K562 (cell line): ENCODE measurements around the gene SPATA21. TPM values are rescaled to one million over a fixed set of nuclear protein-coding genes. Genes with fewer than 3 reads are reported as not detected.

Experiments
- ASH1L ChIP-seq: fragments of 450-650 bp; IDR thresholded peaks from 2 replicates; pipeline ENCODE4 v1.6.1; 2018; ENCODE audit warnings: borderline replicate concordance, mild to moderate bottlenecking, low read depth; ENCODE audit not compliant: partially characterized antibody
- CGGBP1 ChIP-seq: fragments of 250-450 bp; sonication (Bioruptor Pico); IDR thresholded peaks from 2 replicates; pipeline ENCODE4 v1.9.0; 2021; ENCODE audit warnings: mild to moderate bottlenecking
- ELF1 ChIP-seq: fragments of 200-800 bp; sonication (Bioruptor generic); IDR thresholded peaks from 2 replicates; pipeline ENCODE4 v1.6.1; 2016; ENCODE audit warnings: missing genetic modification characterization, missing compliant biosample characterization
- ESRRB ChIP-seq: fragments of 250-450 bp; sonication (Bioruptor Pico); IDR thresholded peaks from 2 replicates; pipeline ENCODE4 v1.5.0; 2020; ENCODE audit warnings: mild to moderate bottlenecking, moderate library complexity, borderline replicate concordance
- FOXM1 ChIP-seq, 2 experiments: fragments of 450-650 bp in 1 of 2; sonication (generic) in 1 of 2; formaldehyde crosslinking in 1 of 2; IDR thresholded peaks; 2 replicates each; pipeline versions ENCODE4 v1.6.1 to v1.9.0; 2017 to 2022; ENCODE audit warnings: low read depth in 2 of 2, mild to moderate bottlenecking in 2 of 2, missing genetic modification reagents in 1 of 2, moderate library complexity in 1 of 2
- FOXP1 ChIP-seq: sonication (generic); formaldehyde crosslinking; IDR thresholded peaks from 2 replicates; pipeline ENCODE4 v1.8.0; 2022; ENCODE audit warnings: mild to moderate bottlenecking, missing genetic modification reagents
- HNRNPH1 ChIP-seq: fragments of 200-400 bp; formaldehyde crosslinking; optimal IDR thresholded peaks from 2 replicates; pipeline ENCODE3; 2017; ENCODE audit warnings: low read depth, mild to moderate bottlenecking, low read length, moderate library complexity
- KDM2B ChIP-seq: fragments of 250-450 bp; sonication (Bioruptor Pico); IDR thresholded peaks from 2 replicates; pipeline ENCODE4 v1.8.0; 2021; ENCODE audit warnings: mild to moderate bottlenecking, moderate library complexity
- MBD1 ChIP-seq: fragments of 250-450 bp; sonication (Bioruptor Pico); IDR thresholded peaks from 2 replicates; pipeline ENCODE4 v1.8.0; 2022; ENCODE audit warnings: inconsistent platforms
- MTA2 ChIP-seq: fragments of 450-650 bp; IDR thresholded peaks from 2 replicates; pipeline ENCODE4 v1.6.1; 2016; ENCODE audit warnings: low read depth
- NFXL1 ChIP-seq: fragments of 450-650 bp; formaldehyde crosslinking; IDR thresholded peaks from 2 replicates; pipeline ENCODE4 v1.4.0; 2021; ENCODE audit warnings: mild to moderate bottlenecking
- PTRF ChIP-seq: fragments of 450-650 bp; IDR thresholded peaks from 2 replicates; pipeline ENCODE4 v1.6.1; 2016; ENCODE audit warnings: mild to moderate bottlenecking, missing genetic modification characterization, missing compliant biosample characterization
- RBM25 ChIP-seq: fragments of 200-400 bp; formaldehyde crosslinking; IDR thresholded peaks from 2 replicates; pipeline ENCODE4 v1.6.1; 2018; ENCODE audit warnings: low read length, low read depth, moderate library complexity; ENCODE audit not compliant: severe bottlenecking
- RNF219 ChIP-seq: fragments of 250-450 bp; sonication (Bioruptor Pico); IDR thresholded peaks from 2 replicates; pipeline ENCODE4 v1.5.0; 2022; ENCODE audit warnings: mild to moderate bottlenecking
- TAL1 ChIP-seq: fragments of 450-650 bp; IDR thresholded peaks from 2 replicates; pipeline ENCODE4 v1.6.1; 2016; ENCODE audit warnings: mild to moderate bottlenecking
- ZEB2 ChIP-seq: fragments of 450-650 bp; IDR thresholded peaks from 2 replicates; pipeline ENCODE4 v1.6.1; 2016
- ZNF224 ChIP-seq: sonication (generic); formaldehyde crosslinking; IDR thresholded peaks from 2 replicates; pipeline ENCODE4 v1.8.0; 2022; ENCODE audit warnings: mild to moderate bottlenecking, missing genetic modification reagents
- ZNF280B ChIP-seq: fragments of 250-450 bp; sonication (Bioruptor Pico); IDR thresholded peaks from 2 replicates; pipeline ENCODE4 v1.5.1; 2021; ENCODE audit warnings: mild to moderate bottlenecking
- ZNF639 ChIP-seq, 2 experiments: fragments of 200-800 bp in 1 of 2; sonication (Bioruptor generic) in 1 of 2; sonication (generic) in 1 of 2; formaldehyde crosslinking in 1 of 2; IDR thresholded peaks in 1 of 2; conservative IDR thresholded peaks in 1 of 2; 2 replicates each; pipeline versions ENCODE4 v1.5.0 to v1.6.1; 2016 to 2020; ENCODE audit warnings: missing compliant biosample characterization in 1 of 2, missing genetic modification characterization in 1 of 2, missing genetic modification reagents in 1 of 2
- ZNF830 ChIP-seq: fragments of 250-450 bp; sonication (Bioruptor Pico); IDR thresholded peaks from 2 replicates; pipeline ENCODE4 v1.5.0; 2021; ENCODE audit warnings: mild to moderate bottlenecking
- polyA plus RNA-seq, 8 experiments: library from polyadenylated mRNA; depleted of rRNA in 4 of 8; stranded (reverse) in 5 of 8; unstranded in 3 of 8; fragments of >200 nt; fragmentation: Nextera tagmentation in 2 of 8; fragmentation: Illumina TruSeq in 1 of 8; extraction: Ambion mirVana in 2 of 8; extraction: Trizol in 1 of 8; gene quantifications; 2 replicates each; pipeline versions ENCODE4 v1.2.1 to v1.2.3, GENCODE V29; 2011 to 2014; ENCODE audit warnings: inconsistent platforms in 1 of 8, missing spikeins in 1 of 8
- total RNA-seq, 7 experiments: library from RNA; depleted of rRNA in 6 of 7; stranded (reverse); fragments of >200 nt in 6 of 7; fragmentation: Illumina TruSeq in 2 of 7; extraction: Trizol in 2 of 7; gene quantifications; 2 replicates each; pipeline versions ENCODE4 v1.2.1 to v1.2.3, GENCODE V29; 2011 to 2021; ENCODE audit warnings: low replicate concordance in 1 of 7

SPATA21 gene
- total and polyA plus RNA-seq, 9 of the 15 experiments (the other 6 are each of a cell fraction or from before 2014, with no cell fraction given) = 0.10 to 0.36 (median 0.13) TPM; not detected in 3

- TF ChIP-seq ZNF280B (CRISPR knock-in tag) (no peak), ELF1 (tag) (no peak), RNF219 (CRISPR knock-in tag) (no peak), FOXM1 (IDR thresholded peaks at IDR 0.05; ENCODE audit: low read depth) (no peak), FOXM1 (CRISPR knock-in tag; IDR thresholded peaks at IDR 0.05; ENCODE audit: low read depth) (no peak; the same call in 1 of the 2 replicates), PTRF (tag) (peak; percentile 26; the same call in 1 of the 2 replicates), MBD1 (CRISPR knock-in tag) (no peak), NFXL1 (CRISPR knock-in tag) (no peak), RBM25 (no peak), ZNF639 (CRISPR knock-in tag; conservative IDR thresholded peaks at IDR 0.05 in 1 of 2, IDR thresholded peaks at IDR 0.05 in 1 of 2) (peak in 1 of 2 experiments; percentile 77; a peak in 2 of 4 replicates), CGGBP1 (peak; percentile 76; the same call in 1 of the 2 replicates), HNRNPH1 (no peak), ESRRB (CRISPR knock-in tag) (peak; percentile 69; the same call in 1 of the 2 replicates), ASH1L (no peak), ZNF224 (CRISPR knock-in tag) (0 out of 2 replicates have a peak, but pooled peaks have one; percentile 66), MTA2 (no peak), TAL1 (no peak), ZEB2 (no peak), ZNF830 (CRISPR knock-in tag) (no peak), FOXP1 (CRISPR knock-in tag) (peak; percentile 90; the same call in 1 of the 2 replicates), KDM2B (CRISPR knock-in tag) (no peak; the same call in 1 of the 2 replicates)
These were observed 85.0 kb downstream of the SPATA21 start, which contains the start of gene FBXO42 (continued) for GRCh38 chr1:16351994-16352841.
